Gastrocnemius medialis (tissue), 4 donors: ENCODE measurements around the gene MAN1A2. TPM values are rescaled to one million over a fixed set of nuclear protein-coding genes. Genes with fewer than 3 reads are reported as not detected.
"Not testable (repeated sequence)": the region's sequence is repeated elsewhere in the genome, so short reads cannot be mapped to it uniquely, and the experiment has no call there.

ENCODE experiments used
- ATAC-seq, 2 donors: fragments of 150-250 bp; one replicate each; pipeline ENCODE4 v1.9.1; 2016
- DNase-seq, 2 donors: peaks; one replicate each; pipeline ENCODE4 v3.0.0-alpha.2; 2019
- H3K27ac ChIP-seq, 4 donors: fragments of 200-600 bp; sonication (generic); 1 replicate in 1 of 4; 2 replicates in 3 of 4; pipeline ENCODE4 v1.5.1; 2016 to 2018; ENCODE audit warnings: mild to moderate bottlenecking in 2 of 4, moderate library complexity in 1 of 4
- H3K27me3 ChIP-seq, 3 donors: fragments of 200-600 bp; sonication (generic) in 2 of 3; 1 replicate in 1 of 3; 2 replicates in 2 of 3; pipeline versions ENCODE4 v1.5.1 to v1.6.0; 2016 to 2019; ENCODE audit warnings: mild to moderate bottlenecking in 1 of 3, moderate library complexity in 1 of 3
- H3K36me3 ChIP-seq, 2 donors: fragments of 200-600 bp; sonication (generic) in 1 of 2; one replicate each; pipeline ENCODE4 v1.5.1; 2017 to 2018
- H3K4me1 ChIP-seq, 2 donors: fragments of 200-600 bp; sonication (generic) in 1 of 2; one replicate each; pipeline ENCODE4 v1.5.1; 2016 to 2017; ENCODE audit warnings: mild to moderate bottlenecking in 2 of 2
- H3K4me3 ChIP-seq, 4 donors: fragments of 200-600 bp; sonication (generic) in 3 of 4; 1 replicate in 1 of 4; 2 replicates in 3 of 4; pipeline ENCODE4 v1.5.1; 2016 to 2019; ENCODE audit warnings: mild to moderate bottlenecking in 2 of 4
- H3K9me3 ChIP-seq, 3 donors: fragments of 200-600 bp; sonication (generic) in 2 of 3; 1 replicate in 1 of 3; 2 replicates in 2 of 3; pipeline ENCODE4 v1.5.1; 2016 to 2019
- CTCF ChIP-seq, 5 experiments: fragments of 450-650 bp in 3 of 5; fragments of 200-600 bp in 2 of 5; sonication (generic) in 2 of 5; IDR thresholded peaks in 4 of 5; conservative IDR thresholded peaks in 1 of 5; 1 replicate in 4 of 5; 2 replicates in 1 of 5; pipeline ENCODE4 v1.5.1; 2016 to 2019; ENCODE audit warnings: antibody characterized with exemption in 5 of 5, mild to moderate bottlenecking in 3 of 5, moderate library complexity in 3 of 5
- POLR2A ChIP-seq, 2 donors: fragments of 450-650 bp; IDR thresholded peaks; one replicate each; pipeline ENCODE4 v1.6.1; 2017; ENCODE audit warnings: antibody characterized with exemption in 2 of 2, mild to moderate bottlenecking in 2 of 2, moderate library complexity in 2 of 2
- in situ Hi-C, 4 donors: fragments of 200-750 bp; cut with MboI; loops; one replicate each; pipeline versions ENCODE4 v1.15.0 to v1.8.0; 2017; ENCODE audit warnings: low sequenced_read_pairs in 4 of 4
- intact Hi-C: fragments of 100-400 bp; cut with DNase I; formaldehyde crosslinking; loops from one replicate; pipeline ENCODE4 v1.15.1; 2023; ENCODE audit warnings: low total_unique reads
- total RNA-seq, 4 donors: library from RNA; depleted of rRNA; stranded (reverse); fragments of >200 nt; gene quantifications; one replicate each; pipeline versions ENCODE4 v1.1.0 to v1.2.3, GENCODE V29; 2016

MAN1A2 gene
- total RNA-seq, 4 donors from 2014 or later: 14.9 to 37.0 (median 28.3) TPM

- H3K27me3 ChIP-seq: no peaks in the 10 kb centered on the region
- in situ Hi-C loops: no loop called here
- no peak for ATAC-seq
- H3K36me3 ChIP-seq: no peaks in the 10 kb centered on the region
- DNase-seq: no peak
- intact Hi-C loops: no loop called here
- no peaks in the 10 kb centered on the region for H3K9me3 ChIP-seq
- no peaks in the 10 kb centered on the region for H3K4me1 ChIP-seq
- TF ChIP-seq POLR2A (IDR thresholded peaks at IDR 0.05) (no peak), CTCF (IDR thresholded peaks at IDR 0.05 in 4 of 5, conservative IDR thresholded peaks at IDR 0.05 in 1 of 5) (no peak)
- H3K27ac ChIP-seq: no peak overlapping the region
- no peak overlapping the region for H3K4me3 ChIP-seq
These were observed 99.5 kb downstream of the MAN1A2 start for GRCh38 chr1:117466761-117467160.

- in situ Hi-C loops (no loop called here), intact Hi-C loops (no loop called here)
- Histone ChIP-seq H3K27me3 (no peaks in the 10 kb centered on the region), H3K4me1 (no peaks in the 10 kb centered on the region), H3K36me3 (no peaks in the 10 kb centered on the region), H3K4me3 (no peak overlapping the region), H3K27ac (no peak overlapping the region), H3K9me3 (no peaks in the 10 kb centered on the region)
- ATAC-seq: no peak
- TF ChIP-seq CTCF (IDR thresholded peaks at IDR 0.05 in 4 of 5, conservative IDR thresholded peaks at IDR 0.05 in 1 of 5): no peak
- no peak for TF ChIP-seq POLR2A (IDR thresholded peaks at IDR 0.05)
- DNase-seq: no peak
These were observed 100.1 kb downstream of the MAN1A2 start for GRCh38 chr1:117467336-117467735.

- H3K27ac ChIP-seq: no peak overlapping the region
- TF ChIP-seq POLR2A (IDR thresholded peaks at IDR 0.05) (no peak), CTCF (IDR thresholded peaks at IDR 0.05 in 4 of 5, conservative IDR thresholded peaks at IDR 0.05 in 1 of 5) (no peak)
- ATAC-seq (no peak), DNase-seq (no peak)
- H3K4me3 ChIP-seq: no peak overlapping the region
- H3K27me3 ChIP-seq: no peaks in the 10 kb centered on the region
- H3K36me3 ChIP-seq: no peaks in the 10 kb centered on the region
- in situ Hi-C loops (no loop called here), intact Hi-C loops (no loop called here)
- no peaks in the 10 kb centered on the region for H3K4me1 ChIP-seq
- H3K9me3 ChIP-seq: no peaks in the 10 kb centered on the region
These were observed 105.8 kb downstream of the MAN1A2 start for GRCh38 chr1:117473063-117473462.

GRCh38 chr1:117475495-117475894 lies 108.2 kb downstream of the MAN1A2 start:
- H3K9me3 ChIP-seq, H3K36me3 ChIP-seq, H3K27ac ChIP-seq, ATAC-seq, in situ Hi-C loops, H3K27me3 ChIP-seq, intact Hi-C loops, H3K4me1 ChIP-seq, DNase-seq, H3K4me3 ChIP-seq: not testable (repeated sequence)

- intact Hi-C loops: no loop called here
- DNase-seq: no peak
- no peak for TF ChIP-seq CTCF (IDR thresholded peaks at IDR 0.05 in 4 of 5, conservative IDR thresholded peaks at IDR 0.05 in 1 of 5)
- TF ChIP-seq POLR2A (IDR thresholded peaks at IDR 0.05): no peak
- Histone ChIP-seq H3K4me3 (no peak overlapping the region), H3K9me3 (no peaks in the 10 kb centered on the region), H3K27ac (no peak overlapping the region), H3K27me3 (no peaks in the 10 kb centered on the region), H3K36me3 (peaks cover 0 to 15% of the 10 kb centered on the region in 2 donors), H3K4me1 (no peaks in the 10 kb centered on the region)
- in situ Hi-C loops: no loop called here
- no peak for ATAC-seq
These were observed 111.8 kb downstream of the MAN1A2 start for GRCh38 chr1:117479086-117479485.
